GM12873 (cell line): ENCODE data around the gene CACUL1.

ENCODE experiments used
- TF ChIP-seq, protein P1 (sequence below): IDR thresholded peaks from 2 replicates; pipeline ENCODE4 v1.5.1; 2012; ENCODE audit warnings: low read depth, mild to moderate bottlenecking, moderate library complexity, low read length, control low read depth; ENCODE audit not compliant: insufficient read depth; ENCODE audit errors: missing control alignments

Gene CACUL1

DNA sequence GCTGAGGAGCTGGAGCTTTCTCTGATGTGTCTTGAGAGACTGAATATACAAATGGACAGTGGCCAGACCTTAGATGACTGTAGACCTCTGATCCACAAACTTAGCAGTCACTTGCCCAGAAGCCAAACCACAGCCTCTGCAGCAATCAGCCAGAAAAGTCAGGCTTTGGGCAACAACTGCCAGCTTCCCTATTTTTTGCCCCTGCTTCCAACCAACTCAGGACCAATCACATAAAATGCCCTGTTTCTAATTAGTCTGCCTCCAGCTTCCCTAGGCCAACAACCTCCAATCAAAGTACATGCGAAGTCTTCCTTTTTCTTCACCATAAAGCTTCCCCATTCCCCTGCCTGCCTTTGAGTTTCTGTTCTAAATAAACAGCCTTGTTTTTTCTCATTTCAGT, 37.8 kb upstream of the CACUL1 start:
- TF ChIP-seq, protein P1, sequence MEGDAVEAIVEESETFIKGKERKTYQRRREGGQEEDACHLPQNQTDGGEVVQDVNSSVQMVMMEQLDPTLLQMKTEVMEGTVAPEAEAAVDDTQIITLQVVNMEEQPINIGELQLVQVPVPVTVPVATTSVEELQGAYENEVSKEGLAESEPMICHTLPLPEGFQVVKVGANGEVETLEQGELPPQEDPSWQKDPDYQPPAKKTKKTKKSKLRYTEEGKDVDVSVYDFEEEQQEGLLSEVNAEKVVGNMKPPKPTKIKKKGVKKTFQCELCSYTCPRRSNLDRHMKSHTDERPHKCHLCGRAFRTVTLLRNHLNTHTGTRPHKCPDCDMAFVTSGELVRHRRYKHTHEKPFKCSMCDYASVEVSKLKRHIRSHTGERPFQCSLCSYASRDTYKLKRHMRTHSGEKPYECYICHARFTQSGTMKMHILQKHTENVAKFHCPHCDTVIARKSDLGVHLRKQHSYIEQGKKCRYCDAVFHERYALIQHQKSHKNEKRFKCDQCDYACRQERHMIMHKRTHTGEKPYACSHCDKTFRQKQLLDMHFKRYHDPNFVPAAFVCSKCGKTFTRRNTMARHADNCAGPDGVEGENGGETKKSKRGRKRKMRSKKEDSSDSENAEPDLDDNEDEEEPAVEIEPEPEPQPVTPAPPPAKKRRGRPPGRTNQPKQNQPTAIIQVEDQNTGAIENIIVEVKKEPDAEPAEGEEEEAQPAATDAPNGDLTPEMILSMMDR = no peak

GRCh38 chr10:118790058-118790457, 35.3 kb upstream of the CACUL1 start:
- TF ChIP-seq, protein P1 = no peak

DNA sequence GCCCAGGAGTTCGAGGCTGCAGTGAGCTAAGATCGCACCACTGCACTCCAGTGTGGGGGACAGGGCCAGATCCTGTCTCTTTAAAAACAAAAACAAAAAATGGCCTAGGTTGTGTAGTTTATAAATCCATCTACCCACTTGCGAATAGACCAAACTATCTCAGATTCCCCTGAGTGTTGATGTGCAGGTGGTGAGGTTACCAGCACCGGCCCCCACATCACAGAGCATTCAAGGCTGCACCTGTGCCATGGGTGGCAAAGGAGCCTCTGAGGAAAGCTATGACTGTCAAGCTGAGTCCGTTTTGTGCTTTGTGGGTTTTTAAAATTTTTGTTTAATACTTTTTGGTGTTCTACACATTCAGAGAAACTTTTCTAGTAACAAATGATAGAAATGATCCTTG, 30.8 kb upstream of the CACUL1 start:
- TF ChIP-seq, protein P1 = no peak

DNA sequence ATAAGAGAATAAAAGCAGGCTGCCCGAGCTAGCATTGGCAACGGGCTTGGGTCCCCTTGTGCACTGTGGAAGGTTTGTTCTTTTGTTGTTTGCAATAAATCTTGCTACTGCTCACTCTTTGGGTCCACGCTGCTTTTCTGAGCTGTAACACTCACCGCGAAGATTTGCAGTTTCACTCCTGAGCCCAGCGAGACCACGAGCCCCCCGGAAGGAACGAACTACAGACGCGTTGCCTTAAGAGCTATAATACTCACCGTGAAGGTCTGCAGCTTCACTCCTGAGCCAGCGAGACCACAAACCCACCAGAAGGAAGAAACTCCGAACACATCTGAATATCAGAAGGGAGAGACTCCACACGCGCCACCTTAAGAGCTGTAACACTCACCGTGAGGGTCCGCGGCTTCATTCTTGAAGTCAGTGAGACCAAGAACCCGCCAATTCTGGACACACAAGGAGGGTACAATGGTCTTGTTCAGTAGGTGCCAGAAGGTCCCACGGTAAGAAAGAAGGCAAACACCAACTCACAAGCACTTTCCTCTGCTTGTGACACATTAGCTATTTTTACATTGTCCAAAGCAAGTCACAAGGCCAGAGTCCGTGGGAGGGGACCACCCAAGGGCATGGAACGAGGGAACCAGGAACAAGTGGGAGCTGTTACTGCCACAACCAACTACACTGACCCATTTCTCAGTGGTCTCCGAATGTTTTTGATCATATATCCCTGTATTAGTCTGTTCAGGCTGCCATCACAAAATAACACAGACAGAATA, 29.2 kb upstream of the CACUL1 start:
- TF ChIP-seq, protein P1 = no peak

DNA sequence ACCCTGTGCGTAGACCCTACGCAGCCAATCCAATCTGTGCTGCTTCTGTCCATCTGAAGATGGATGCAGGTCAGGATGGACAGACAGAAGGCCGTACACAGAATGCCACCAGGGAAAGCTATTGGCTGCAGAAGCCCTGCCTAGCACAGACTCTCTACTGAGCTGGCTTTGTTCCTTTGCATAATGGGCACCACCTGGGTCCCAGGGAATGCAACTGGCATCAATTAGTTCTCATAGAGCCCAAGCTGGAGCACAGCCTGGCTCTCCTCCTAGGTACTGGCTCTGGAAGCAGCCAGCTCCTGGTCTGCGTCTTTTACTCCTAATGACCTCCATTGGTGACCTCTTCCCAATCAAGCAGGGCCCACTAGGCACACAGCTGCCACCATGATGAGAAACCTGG, 26.8 kb upstream of the CACUL1 start:
- TF ChIP-seq, protein P1 = no peak

GRCh38 chr10:118778727-118779126, 24.0 kb upstream of the CACUL1 start:
- TF ChIP-seq, protein P1 = no peak

DNA sequence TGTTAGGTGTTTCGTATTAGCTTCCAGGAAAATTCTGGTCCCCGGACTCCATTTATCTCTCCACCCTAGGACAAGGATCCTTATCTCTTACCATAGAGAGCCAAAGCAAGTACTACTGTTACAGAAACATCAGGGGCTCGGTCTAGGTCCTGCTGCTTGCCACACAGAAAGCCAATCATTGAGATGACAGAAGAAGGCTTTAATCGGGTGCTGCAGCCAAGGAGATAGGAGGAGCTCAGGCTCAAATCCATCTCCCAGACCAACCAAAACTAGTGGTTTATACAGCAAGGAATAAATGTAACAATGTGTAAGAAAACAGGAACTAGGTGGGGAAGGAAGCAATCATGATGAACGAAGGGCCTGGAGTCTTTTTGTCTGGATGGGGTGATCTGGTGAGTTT, 22.2 kb upstream of the CACUL1 start:
- TF ChIP-seq, protein P1 = no peak
